ENCODE measurements around the gene TXNDC11. TPM values are rescaled to one million over a fixed set of nuclear protein-coding genes. Genes with fewer than 3 reads are reported as not detected.

TXNDC11 gene
- total RNA-seq, 2 donors from 2014 or later = 32.9 to 34.4 TPM

DNA sequence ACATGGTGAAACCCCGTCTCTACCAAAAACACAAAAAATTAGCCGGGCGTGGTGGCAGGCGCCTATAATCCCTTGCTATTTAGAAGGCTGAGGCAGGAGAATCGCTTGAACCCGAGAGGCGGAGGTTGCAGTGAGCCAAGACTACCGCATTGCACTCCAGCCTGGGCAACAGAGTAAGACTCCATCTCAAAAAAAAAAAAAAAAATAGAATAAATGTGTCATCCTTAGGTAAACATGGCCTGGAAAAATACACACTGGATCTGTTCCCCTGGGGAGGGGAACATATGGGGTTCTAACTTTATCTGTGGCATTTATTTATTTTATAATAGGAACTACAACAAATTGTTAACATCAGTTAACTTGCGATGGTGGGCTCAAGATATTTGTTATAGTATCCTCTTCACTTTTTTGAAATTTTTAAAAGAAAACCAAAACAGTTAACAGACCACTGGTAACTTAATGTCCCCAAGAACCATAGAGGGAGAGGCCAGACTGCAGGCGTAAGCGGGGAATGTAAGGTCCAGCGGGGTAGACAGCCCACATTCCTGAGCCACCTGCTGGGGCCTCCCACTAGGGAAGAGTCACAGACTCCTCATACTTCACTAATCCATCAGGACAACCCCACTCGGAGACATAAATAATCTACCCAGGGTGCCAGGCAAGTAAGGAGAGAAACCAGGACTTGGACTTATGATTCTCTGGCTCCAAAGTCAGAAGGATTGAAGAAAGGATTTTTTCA is 12.5 kb upstream of the TXNDC11 start:
- intact Hi-C loops (cut with DNase I) = no loop called here
- no peak for DNase-seq (ENCODE audit: low spot score)

DNA sequence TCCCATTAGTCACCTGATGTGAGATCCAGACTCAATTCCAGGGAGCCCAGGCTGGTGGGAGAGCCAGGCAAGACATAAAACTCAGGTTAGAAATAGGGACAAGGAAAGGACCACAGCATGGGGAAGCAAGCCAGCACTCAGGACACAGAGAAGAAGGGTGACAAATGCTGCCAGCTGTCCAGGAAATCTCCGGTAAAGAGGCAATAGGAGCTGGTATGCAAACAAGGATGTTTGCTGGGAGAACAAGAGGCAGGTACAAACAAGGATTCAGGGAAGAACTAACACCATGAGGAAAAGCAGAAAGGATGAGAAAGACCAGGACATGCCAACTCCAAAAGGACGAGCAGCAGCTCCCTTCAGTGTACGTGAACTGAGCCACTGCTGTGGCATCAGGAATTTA is 10.2 kb upstream of the TXNDC11 start:
- DNase-seq (ENCODE audit: low spot score) = no peak
- intact Hi-C loops (cut with DNase I) = no loop called here

DNA sequence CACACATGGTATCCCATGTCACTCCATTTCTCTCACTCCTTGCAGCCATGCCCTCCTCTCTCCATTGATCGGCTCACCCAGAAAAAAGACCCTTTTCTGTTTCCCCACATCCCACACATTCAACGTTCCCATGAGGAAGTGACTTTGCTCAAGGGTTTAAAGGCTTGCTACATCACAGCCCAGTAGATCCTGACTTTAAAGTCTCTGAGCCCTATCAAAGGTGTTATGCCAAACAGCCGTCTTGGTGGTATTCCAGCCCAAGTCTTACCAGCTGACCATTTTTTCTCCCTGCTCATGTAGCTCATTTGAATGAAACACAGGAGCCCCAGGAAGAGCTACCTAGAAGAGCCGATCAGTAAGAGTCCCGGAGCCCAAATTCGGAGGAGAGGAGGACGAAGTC is 7.4 kb upstream of the TXNDC11 start:
- intact Hi-C loops (cut with DNase I) = no loop called here
- no peak for DNase-seq (ENCODE audit: low spot score)

DNA sequence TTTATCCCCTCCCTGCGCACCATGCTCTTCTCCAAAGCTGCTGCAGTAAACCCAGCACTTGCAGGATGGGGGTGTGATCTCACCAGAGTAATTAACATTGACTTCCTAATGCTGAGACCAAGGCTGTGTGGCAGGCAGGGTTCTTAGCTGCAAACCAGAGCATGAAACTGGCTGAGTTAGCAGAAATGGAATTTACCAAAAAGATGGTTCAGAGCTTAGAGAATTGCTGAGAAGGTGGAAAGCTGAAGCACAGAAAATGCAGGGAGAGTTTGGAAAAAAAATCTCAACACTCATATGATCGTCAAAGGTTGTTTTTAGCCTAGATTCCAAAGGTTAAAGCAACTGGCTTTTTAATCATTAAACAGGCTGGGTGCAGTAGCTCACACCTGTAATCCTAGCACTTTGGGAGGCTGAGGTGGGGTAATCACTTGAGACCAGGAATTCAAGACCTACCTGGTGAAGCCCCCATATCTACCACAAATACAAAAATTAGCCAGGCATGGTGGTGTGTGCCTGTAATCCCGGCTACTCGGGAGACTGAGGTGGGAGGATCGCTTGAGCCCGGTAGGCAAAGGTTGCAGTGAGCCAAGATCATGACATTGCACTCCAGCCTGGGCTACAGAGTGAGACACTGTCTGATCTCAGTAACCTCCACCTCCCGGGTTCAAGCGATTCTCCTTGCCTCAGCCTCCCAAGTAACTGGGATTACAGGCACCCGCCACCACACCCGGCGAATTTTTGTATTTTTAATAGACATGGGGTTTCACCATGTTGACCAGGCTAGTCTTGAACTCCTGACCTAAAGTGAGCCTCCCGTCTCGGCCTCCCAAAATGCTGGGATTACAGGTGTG is 6.0 kb upstream of the TXNDC11 start:
- intact Hi-C loops (cut with DNase I) = no loop called here
- DNase-seq (ENCODE audit: low spot score) = no peak

DNA sequence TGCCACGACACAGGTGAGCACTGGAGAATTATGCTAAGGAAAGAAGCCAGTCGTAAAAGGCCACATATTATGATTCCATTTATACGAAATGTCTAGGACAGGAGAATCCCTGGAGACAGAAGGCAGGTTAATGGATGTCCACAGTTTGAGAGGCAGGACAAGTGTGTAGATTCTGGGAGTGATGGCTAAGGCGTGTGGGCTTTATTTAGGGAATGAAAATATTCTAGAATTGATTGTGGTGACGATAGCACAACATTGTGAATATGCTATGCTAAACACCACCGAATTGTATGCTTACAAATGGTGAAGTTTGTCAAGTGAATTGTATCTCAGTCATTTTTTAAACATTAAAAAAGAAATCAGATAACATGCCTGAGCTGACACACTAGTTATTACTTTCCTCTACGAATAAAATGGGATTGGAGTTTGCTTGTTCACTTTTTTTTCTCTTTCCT is 5.3 kb upstream of the TXNDC11 start:
- intact Hi-C loops (cut with DNase I) = no loop called here
- DNase-seq (ENCODE audit: low spot score) = no peak

DNA sequence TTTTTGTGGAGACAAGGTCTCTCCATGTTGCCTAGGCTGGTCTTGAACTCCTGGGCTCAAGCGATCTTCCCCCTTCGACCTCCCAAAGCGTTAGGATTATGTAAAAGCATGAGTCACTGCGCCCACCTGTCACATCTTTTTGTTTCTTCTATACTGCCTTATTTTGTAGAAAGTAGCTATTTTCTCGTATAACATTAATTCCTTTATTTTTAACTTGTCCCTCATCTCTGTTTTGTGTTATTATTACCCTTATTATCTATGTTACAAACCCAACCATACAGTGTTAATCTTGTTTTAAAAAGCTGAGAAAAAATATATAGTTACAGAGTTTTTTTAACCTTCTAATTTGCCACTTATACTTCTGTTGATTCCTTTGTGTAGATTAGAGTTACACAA is 1.4 kb upstream of the TXNDC11 start:
- no peak for DNase-seq (ENCODE audit: low spot score)
- intact Hi-C loops (cut with DNase I) = no loop called here

DNA sequence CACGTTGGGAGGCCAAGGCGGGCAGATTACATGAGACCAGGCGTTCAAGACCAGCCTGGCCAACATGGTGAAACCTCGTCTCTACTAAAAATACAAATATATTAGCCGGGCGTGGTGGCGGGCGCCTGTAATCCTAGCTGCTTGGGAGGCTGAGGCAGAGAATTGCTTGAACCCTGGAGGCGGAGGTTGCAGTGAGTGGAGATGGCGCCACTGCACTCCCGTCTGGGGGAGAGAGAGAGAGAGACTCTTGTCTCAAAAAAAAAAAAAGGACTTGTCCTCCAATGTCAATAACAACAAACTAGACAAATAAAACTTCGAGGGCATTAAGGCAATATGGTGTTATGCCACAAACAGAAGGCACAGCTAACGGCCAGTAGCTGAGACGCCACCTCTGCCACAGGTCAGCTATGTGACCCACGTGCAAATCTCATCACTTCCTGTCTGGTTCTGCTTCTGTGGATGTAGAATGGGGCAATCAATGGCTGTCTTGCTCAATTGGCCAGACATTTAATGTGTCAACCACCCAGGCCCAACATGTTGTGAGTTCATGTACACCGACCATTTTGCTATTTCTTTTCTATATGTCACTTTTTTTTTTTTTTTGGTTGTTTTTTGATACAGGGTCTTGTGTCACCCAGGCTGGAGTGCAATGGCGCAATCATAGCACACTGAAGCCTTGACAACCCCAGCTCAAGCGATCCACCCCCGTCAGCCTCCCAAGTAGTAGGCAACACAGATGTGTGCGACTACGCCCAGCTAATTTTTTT is 834 bp upstream of the TXNDC11 start:
- peak; percentile 85 for DNase-seq (ENCODE audit: low spot score)
- intact Hi-C loops (cut with DNase I) = no loop called here

DNA sequence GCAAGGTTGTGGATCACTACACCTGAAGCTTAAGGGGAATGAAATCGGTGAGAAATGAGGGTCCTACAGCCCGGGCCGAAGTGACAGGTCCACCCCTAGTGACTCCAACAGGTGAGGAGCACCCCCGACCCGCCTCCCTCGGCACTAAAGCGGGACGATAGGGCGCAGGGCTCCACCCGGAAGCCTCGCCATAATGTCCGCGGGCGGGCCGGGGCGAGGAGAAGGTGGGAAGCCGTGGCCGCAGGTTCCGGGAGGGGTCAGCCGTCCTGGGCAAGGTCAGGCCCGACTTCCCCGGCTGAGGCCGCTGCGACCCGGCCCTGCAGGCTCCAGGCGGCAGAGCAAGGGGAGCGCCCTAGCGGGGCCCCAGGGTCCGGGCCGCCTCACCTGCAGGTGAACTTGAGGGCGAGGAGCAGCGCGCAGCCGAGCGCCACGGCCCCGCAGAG is 543 bp downstream of the TXNDC11 start:
- intact Hi-C loops (cut with DNase I) = no loop called here
- DNase-seq (ENCODE audit: low spot score) = peak; percentile 86

DNA sequence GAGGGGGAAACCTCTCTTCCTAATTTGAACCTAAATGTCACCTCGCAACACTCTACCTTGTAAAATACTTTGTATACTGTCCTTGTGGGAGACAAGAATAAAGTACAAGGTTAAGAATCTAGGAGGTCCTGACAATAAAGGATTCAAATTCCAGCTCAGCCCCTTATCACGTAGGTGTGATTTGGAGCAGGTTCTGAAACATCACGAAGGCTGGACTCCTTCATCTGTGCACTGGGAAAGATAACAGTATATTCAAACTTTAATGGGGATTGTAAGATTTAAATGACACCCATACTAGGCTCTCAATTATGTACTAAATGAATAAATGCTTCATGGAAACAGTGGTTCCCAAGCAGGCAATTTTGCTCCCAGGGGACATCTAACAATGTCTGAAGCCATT is 2.1 kb downstream of the TXNDC11 start:
- intact Hi-C loops (cut with DNase I) = no loop called here
- DNase-seq (ENCODE audit: low spot score) = no peak

DNA sequence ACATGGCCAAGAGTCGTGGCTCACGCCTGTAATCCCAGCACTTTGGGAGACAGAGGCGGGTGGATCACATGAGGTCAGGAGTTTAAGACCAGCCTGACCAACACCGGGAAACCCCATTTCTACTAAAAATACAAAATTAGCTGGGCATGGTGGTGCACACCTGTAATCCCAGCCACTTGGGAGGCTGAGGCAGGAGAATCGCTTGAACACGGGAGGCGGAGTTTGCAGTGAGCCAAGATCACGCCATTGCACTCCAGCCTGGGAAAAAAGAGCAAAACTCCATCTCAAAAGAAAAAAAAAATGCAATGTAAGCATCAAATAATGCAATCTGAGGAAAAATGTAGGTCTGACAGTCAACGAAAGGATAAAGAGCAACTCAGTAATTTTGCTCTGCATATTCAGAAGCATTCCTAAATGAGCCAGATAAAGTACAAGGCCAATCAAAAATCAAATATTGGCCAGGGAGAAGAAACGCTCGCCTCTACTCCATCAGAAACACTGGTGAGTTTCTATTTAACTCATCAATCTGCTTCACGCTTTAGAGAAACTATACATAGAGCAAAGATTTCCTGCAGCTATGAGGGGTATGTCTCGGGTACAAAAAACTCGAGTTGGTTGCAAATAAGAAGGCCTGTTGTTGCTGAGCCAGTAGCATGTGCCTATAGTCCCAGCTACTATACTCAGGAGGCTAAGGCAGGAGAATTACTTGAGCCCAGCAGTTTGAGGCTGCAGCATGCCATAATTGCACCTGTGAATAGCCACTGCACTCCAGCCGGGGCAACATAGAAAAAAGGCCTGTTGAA is 3.7 kb downstream of the TXNDC11 start:
- intact Hi-C loops (cut with DNase I) = no loop called here
- DNase-seq (ENCODE audit: low spot score) = no peak

DNA sequence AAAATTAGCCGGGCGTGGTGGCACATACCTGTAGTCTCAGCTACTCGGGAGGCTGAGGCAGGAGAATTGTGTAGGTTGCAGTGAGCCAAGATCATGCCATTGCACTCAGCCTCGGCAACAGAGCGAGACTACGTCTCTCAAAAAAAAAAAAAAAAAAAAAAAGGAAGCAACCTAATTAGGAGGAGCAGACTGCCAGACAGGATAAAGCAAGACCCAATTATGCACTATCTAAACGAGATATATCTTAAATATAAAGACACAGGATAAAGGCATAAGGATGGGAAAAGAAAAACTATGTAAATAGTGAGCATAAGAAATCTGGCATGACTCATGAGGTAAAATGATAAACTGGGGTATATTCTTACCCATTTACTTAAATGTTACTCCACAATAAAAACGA is 4.9 kb downstream of the TXNDC11 start:
- no peak for DNase-seq (ENCODE audit: low spot score)
- intact Hi-C loops (cut with DNase I) = no loop called here

DNA sequence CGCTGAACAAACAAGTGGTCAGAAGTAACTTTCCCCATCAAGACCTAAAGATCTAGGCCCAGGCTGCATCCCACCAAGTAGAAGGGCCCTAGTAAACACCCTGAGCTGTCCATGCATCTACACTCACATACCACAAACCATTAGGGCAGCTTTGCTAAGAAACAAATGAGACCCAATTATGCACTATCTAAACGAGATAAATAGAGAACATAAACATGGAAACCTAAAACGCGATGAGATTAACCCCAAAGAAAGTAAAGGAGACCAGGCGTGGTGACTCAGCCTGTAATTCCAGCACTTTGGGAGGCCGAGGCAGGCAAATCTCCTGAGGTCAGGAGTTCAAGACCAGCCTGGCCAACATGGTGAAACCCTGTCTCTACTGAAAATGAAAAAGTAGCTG is 5.8 kb downstream of the TXNDC11 start:
- intact Hi-C loops (cut with DNase I) = no loop called here
- no peak for DNase-seq (ENCODE audit: low spot score)

DNA sequence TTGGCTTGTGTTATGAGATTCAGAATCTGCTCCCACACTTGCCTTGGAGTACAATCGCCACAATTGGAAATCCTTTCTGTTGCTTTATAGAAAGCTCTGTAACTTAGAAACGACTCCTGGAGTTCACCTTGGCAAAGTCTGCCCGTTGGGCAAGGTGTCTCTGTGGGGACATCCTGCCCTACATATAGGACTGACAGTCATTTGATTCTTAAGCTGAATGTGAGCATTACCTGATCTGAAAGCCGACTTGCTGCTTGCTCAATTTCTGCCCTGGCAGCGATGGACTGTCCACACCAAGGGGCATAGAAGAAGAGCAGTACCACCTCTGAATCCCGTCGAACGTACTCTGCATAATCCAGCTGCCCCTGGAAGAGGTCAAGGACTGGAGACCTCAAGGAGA is 6.9 kb downstream of the TXNDC11 start:
- intact Hi-C loops (cut with DNase I) = no loop called here
- DNase-seq (ENCODE audit: low spot score) = no peak

DNA sequence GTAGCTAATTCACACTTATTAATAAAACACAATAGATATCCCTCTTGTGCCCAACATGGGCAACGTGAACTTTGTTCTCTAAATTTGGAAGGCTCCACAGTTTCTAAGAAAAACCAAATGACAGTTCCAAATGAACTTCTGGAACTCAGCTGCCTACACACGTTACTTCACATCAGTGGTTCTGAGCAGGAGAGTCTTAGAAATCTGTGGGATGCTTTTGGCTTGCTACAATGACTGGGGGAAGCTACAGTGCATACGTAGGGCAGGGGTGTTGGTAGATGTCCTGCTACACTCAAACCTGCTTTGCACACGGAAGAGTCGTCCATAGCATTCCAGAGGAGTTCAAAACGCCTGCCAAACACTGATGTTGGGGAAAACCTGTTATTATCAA is 8.0 kb downstream of the TXNDC11 start:
- intact Hi-C loops (cut with DNase I) = no loop called here

DNA sequence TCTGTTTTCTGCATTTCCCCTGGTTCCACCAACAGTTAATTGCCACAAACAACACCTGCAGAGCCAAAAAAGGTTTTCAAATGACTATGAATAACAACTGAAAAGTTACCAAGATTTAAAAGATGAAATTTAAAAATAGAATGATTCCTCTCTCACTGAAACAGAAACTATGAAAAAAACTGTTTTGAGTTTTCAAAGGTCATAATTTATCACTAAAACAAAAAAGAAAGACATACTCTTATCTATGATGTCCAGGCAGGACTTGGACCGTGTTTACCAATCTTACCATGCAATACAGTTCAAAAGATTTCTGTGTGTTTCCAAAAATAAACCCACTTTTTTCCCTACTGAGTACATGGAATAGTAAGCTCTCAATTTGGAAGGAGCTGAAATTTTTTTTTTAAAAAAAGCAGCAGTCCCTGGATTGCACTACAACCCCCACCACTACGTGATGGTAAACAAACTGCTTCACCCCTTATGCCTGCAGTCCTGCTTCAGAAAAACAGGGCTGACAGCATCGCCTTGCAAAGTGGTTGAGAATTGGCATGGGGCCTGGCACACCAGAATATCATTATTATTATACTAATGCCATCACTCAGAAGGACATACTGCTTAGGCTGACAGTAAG is 8.5 kb downstream of the TXNDC11 start:
- intact Hi-C loops (cut with DNase I) = no loop called here
- DNase-seq (ENCODE audit: low spot score) = no peak

More for the DNA sequence above, 8.0 kb downstream of the TXNDC11 start:
- DNase-seq (ENCODE audit: low spot score) = no peak

DNA sequence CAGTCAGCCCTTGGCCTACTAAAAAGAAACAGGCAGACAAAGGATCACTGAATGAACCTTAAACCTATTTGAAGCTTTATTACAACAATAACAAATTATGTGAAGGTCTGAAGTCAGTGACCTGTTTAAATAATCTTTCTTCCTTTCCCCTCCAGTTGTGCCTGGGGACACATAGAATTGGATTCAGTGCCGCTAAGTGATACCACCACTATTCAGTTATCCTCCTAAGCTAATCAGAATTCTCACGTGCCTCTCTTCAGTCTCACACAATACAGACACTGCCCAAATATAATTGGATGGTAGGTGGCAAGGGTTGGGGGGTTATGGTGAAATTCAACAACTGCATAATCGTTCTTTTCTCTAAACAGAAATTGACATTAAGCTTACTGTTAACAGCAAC is 11.4 kb downstream of the TXNDC11 start:
- intact Hi-C loops (cut with DNase I) = no loop called here
- DNase-seq (ENCODE audit: low spot score) = no peak

DNA sequence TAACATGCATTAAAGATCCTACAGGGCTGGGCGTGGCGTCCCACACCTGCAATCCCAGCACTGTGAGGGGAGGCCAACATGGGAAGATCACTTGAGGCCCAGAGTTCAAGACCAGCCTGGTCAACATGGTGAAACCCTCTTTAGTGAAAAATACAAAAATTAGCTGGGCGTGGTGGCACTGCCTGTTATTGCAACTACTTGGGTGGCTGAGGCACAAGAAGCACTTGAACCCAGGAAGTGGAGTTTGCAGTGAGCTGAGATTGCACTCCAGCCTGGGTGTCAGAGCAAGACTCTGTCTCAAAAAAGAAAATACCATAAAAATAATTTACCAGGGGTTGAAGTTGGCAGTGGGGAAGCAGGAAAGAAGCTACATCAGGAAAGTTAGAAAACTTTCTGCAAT is 12.9 kb downstream of the TXNDC11 start:
- no peak for DNase-seq (ENCODE audit: low spot score)
- intact Hi-C loops (cut with DNase I) = loop anchor here in 1 of 2 donors (5.0 kb wide), 1 partner anchor 282 kb away; no protein-coding TSS in a partner anchor

DNA sequence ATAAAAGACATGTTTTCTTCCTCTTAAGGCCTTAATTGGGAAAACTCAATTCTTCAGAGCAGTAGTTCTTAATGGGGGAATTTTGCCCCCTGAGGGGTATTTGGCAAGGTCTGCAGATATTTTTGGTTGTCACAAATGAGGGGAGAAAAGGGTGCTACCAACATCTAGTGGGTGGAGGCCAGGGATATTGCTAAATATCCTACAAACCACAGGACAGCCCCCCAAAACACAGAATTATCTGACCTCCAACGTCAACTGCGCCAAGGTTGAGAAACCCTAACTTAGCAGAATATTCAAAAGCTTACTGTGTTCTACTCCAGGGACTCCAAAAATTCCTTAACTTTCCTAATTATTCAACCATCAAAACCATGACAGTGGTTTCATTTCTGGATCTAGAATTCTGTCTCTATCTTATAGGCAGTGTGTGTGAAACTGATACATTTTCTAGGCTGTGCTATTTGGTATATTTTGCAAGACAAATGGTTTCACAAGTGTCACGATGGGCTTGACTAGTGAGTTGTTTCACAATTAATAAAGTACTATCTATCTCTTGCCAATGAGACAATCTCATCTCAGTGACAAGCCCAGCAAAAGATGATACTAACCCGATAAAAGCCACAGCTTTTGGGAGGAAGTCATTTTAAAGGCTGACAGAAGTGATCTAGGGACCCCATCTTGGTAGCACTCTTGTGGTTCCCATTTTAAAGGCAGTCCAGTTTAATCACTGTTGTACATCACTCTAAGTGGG is 14.7 kb downstream of the TXNDC11 start:
- no peak for DNase-seq (ENCODE audit: low spot score)
- intact Hi-C loops (cut with DNase I) = loop anchor here in 1 of 2 donors (5.0 kb wide), 1 partner anchor 281 kb away; no protein-coding TSS in a partner anchor
